VCaP (cell line): ENCODE measurements around the gene MANEA.
"Not testable (repeated sequence)": the region's sequence is repeated elsewhere in the genome, so short reads cannot be mapped to it uniquely, and the experiment has no call there.

Experiments
- H3K27ac ChIP-seq: fragments of 450-650 bp; 2 replicates; pipeline ENCODE4 v1.5.1; 2017
- TF ChIP-seq, protein P1 (sequence below): fragments of 450-650 bp; conservative IDR thresholded peaks from 2 replicates; pipeline ENCODE4 v1.5.1; 2017; ENCODE audit warnings: mild to moderate bottlenecking, moderate library complexity

MANEA gene

DNA sequence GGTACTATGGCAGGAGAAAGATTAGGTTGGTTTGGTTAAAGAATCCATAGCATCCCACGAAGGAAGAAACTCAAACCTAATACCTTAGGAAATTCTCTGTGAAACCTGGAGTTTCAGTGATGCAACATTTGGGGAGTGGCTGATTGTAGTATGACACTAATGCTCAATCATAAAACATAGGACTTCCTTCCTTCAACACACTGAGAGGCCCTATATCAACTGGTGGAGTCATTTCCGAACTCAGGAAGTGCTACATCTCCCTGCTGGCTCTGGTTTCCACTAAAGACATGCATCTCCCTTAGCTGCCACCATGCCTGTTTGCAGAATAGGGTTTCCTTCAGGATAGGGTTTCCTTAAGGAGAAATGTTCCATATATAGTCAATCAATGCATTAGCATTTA, 5.2 kb upstream of the MANEA start:
- no peak overlapping the region for H3K27ac ChIP-seq
- TF ChIP-seq, protein P1, sequence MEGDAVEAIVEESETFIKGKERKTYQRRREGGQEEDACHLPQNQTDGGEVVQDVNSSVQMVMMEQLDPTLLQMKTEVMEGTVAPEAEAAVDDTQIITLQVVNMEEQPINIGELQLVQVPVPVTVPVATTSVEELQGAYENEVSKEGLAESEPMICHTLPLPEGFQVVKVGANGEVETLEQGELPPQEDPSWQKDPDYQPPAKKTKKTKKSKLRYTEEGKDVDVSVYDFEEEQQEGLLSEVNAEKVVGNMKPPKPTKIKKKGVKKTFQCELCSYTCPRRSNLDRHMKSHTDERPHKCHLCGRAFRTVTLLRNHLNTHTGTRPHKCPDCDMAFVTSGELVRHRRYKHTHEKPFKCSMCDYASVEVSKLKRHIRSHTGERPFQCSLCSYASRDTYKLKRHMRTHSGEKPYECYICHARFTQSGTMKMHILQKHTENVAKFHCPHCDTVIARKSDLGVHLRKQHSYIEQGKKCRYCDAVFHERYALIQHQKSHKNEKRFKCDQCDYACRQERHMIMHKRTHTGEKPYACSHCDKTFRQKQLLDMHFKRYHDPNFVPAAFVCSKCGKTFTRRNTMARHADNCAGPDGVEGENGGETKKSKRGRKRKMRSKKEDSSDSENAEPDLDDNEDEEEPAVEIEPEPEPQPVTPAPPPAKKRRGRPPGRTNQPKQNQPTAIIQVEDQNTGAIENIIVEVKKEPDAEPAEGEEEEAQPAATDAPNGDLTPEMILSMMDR: no peak

DNA sequence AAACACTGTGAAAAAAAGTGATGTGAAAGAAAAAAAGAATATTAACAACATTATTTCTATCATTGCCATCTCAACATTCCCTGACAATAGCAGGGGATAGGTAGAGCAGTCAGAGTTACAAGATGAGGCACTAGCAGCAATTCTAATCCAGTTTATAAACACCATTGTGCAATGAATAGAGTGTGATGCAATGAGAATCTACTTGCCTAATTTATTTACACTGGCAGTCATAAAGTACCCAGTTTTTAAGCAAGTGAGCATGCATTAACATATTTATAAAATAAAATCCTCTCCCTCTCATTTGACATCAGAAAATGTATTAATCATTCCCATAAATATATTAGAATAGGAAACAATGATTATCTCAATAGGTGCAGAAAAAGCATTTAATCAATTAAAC, 2.5 kb upstream of the MANEA start:
- TF ChIP-seq, protein P1: no peak
- no peak overlapping the region for H3K27ac ChIP-seq

DNA sequence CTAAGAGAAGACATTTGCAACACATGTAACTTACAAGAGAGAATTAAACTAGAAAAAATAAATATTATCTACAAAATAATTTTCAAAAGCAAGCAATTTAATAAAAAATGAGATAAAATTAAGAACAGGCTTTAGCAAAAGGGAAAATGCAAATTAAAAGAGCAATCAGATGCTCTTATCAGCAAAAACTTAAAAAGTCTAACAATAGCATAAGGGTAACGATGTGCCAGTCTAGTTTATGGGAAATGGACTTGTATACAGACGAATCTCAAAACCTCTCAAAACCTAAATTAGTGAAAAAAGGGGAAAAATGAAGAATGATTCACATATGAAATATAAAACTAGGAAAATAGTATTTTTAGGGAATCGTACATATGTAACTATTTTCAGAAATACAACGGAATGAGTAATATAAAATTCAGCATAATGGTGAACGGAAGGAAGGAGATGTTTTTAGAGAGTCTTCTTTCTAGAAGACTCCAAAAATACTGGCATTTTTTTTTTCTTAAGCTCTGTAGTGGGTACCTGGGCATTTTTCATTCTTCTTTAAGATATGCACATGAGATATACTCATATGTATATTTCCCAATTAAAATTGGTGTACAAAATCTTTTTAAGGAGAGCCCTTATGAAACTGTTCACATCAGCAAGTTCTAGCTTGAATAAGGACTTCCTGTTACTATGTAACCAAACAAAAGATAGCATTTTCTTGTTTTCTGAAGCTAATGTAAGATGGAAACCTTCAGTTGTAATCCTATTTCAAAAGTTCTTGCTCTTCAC, 927 bp upstream of the MANEA start:
- H3K27ac ChIP-seq: peak overlapping the region; percentile 90
- TF ChIP-seq, protein P1: no peak

DNA sequence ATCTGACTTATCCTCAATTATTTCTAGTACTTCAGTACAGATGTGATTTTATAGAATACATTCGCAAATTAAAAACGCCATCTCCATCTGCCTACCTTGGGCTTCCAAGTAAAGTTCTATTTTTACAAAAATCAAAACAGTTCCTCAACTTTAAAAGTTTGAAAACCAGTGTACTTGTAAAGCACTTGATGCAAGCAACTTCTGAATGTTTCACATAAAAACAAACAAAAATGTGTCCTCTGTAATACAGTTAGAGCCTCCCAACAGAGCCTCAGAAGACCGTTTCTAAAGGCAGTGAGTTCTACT, 384 bp upstream of the MANEA start:
- TF ChIP-seq, protein P1: no peak
- peak overlapping the region; percentile 90 for H3K27ac ChIP-seq

DNA sequence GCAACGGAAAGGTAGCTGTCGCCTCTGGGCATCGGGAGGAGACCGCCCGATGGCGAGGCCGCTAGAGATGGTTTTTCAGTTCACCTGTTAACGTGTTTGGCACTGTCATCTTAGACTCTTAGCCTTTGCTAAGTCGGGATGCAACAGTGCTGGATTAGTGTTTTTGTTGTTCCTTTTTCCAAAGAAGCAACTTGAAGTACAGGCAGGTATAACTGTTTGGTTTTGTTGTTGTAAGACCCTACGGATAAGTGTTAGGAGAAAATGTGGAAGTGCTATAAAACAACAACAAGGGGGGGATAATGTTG, 723 bp downstream of the MANEA start:
- TF ChIP-seq, protein P1: no peak
- H3K27ac ChIP-seq: peak overlapping the region; percentile 90

DNA sequence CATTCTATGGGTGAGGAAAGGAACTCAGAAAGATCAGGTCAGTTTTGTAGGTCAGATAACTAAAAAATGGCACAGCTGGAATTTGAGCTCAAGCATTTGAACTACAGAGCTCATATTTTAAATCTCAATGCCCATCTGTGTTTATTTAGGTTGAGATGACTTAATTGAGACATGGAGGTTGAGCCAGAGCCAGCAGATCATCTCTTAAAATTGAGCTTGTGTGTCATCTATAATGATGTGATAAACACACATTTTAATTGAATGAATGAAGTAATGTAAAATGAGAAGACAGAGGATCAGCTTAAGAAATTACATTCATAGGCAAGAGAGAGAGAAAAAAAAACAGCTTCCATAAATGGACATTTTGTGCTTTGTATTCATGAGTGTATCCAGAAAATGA, 3.7 kb downstream of the MANEA start:
- TF ChIP-seq, protein P1: no peak
- H3K27ac ChIP-seq: no peak overlapping the region

DNA sequence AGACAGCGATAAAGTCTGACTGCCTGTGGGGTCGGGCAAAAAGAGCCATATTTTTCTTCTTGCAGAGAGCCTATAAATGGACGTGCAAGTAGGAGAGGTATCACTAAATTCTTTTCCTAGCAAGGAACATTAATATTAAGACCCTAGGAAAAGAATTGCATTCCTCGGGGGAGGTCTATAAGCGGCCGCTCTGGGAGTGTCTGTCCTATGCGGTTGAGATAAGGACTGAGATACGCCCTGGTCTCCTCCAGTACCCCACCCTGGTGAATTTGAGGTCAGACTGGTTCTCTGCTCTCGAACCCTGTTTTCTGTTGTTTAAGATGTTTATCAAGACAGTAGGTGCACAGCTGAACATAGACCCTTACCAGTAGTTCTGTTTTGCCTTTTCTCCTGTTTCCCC, 6.9 kb downstream of the MANEA start:
- not testable (repeated sequence) for H3K27ac ChIP-seq

DNA sequence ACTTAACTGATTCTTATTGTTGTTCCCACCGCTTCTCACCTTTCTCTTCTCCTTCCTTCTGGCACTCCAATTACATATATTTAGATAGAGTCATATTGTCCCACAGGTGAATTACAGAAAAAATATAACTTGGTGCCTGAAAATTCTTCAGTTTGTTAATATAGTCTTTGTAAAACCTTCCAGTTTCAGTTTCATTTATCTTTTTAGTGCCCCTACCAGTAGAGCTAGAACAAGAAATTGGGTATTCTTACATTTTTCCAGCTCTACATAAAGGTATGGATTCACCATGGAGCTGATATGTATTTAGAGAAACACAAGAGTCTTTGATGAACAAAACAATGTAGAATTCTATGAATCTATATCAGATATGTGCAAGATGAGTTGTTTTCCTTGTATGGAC, 10.7 kb downstream of the MANEA start:
- TF ChIP-seq, protein P1: no peak
- no peak overlapping the region for H3K27ac ChIP-seq
